Activated T-cell treated with anti-CD3 and anti-CD28 coated beads, Interleukin-2, amount 50 U/mL, for 24 hours (primary cell): Measurements from ENCODE around the gene MTUS2.

Source experiments
- DNase-seq: peaks from one replicate; pipeline ENCODE4 v3.0.0-alpha.2; 2020
- H3K27ac Mint-ChIP-seq: 2 replicates; pipeline ENCODE4 v1.8.0; 2020; ENCODE audit warnings: mild to moderate bottlenecking, mixed read lengths
- H3K27me3 Mint-ChIP-seq: 2 replicates; pipeline ENCODE4 v1.8.0; 2020; ENCODE audit warnings: mixed read lengths
- H3K36me3 Mint-ChIP-seq: 2 replicates; pipeline ENCODE4 v1.8.0; 2020; ENCODE audit warnings: low read depth, mixed read lengths
- H3K4me1 Mint-ChIP-seq: 2 replicates; pipeline ENCODE4 v1.8.0; 2020; ENCODE audit warnings: low read depth, mixed read lengths
- H3K4me3 Mint-ChIP-seq: 2 replicates; pipeline ENCODE4 v1.8.0; 2020; ENCODE audit warnings: mild to moderate bottlenecking, moderate library complexity, mixed read lengths
- H3K9me3 Mint-ChIP-seq: 2 replicates; pipeline ENCODE4 v1.8.0; 2020; ENCODE audit warnings: mixed read lengths

Gene MTUS2

DNA sequence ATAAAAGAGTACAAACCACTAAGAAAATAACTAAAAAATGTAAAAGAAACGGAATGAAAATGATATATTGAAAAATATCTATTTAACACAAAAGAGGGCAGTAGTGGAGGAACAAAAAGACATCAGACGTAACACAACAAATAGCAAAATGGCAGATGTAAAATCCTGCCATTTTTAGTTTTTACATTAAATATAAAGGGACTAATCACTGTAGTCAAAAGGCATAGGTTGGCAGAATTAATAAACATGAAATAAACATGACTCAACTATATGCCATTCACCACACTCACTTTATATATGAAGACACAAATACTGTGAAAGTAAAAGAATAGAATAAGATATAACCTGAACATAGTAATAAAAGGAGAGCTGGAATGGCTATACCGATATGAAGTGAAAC lies 11.0 kb downstream of the MTUS2 start:
- H3K4me3 Mint-ChIP-seq: no peak overlapping the region
- H3K9me3 Mint-ChIP-seq: peaks cover 25% of the 10 kb centered on the region
- no peak overlapping the region for H3K27ac Mint-ChIP-seq
- no peaks in the 10 kb centered on the region for H3K36me3 Mint-ChIP-seq
- H3K27me3 Mint-ChIP-seq: peaks cover 4% of the 10 kb centered on the region
- H3K4me1 Mint-ChIP-seq: no peaks in the 10 kb centered on the region
- DNase-seq: no peak

GRCh38 chr13:28837111-28837510 lies 17.0 kb downstream of the MTUS2 start:
- Mint-ChIP-seq H3K27ac (no peak overlapping the region), H3K9me3 (no peaks in the 10 kb centered on the region), H3K4me3 (no peak overlapping the region), H3K4me1 (no peaks in the 10 kb centered on the region), H3K36me3 (no peaks in the 10 kb centered on the region), H3K27me3 (peaks cover 10% of the 10 kb centered on the region)
- no peak for DNase-seq

- H3K27ac Mint-ChIP-seq: no peak overlapping the region
- H3K4me1 Mint-ChIP-seq: no peaks in the 10 kb centered on the region
- H3K27me3 Mint-ChIP-seq: peaks cover 8% of the 10 kb centered on the region
- no peak overlapping the region for H3K4me3 Mint-ChIP-seq
- no peak for DNase-seq
- H3K36me3 Mint-ChIP-seq: no peaks in the 10 kb centered on the region
- H3K9me3 Mint-ChIP-seq: no peaks in the 10 kb centered on the region
Observed at GRCh38 chr13:28843639-28844038, 23.5 kb downstream of the MTUS2 start.

GRCh38 chr13:28849441-28849840 lies 29.3 kb downstream of the MTUS2 start:
- Mint-ChIP-seq H3K27me3 (peaks cover 2% of the 10 kb centered on the region), H3K36me3 (no peaks in the 10 kb centered on the region), H3K4me1 (no peaks in the 10 kb centered on the region), H3K27ac (no peak overlapping the region), H3K9me3 (no peaks in the 10 kb centered on the region), H3K4me3 (no peak overlapping the region)
- no peak for DNase-seq

GRCh38 chr13:28850226-28850625 lies 30.1 kb downstream of the MTUS2 start:
- Mint-ChIP-seq H3K27ac (no peak overlapping the region), H3K9me3 (no peaks in the 10 kb centered on the region), H3K4me3 (no peak overlapping the region), H3K36me3 (no peaks in the 10 kb centered on the region), H3K27me3 (peaks cover under 1% of the 10 kb centered on the region), H3K4me1 (no peaks in the 10 kb centered on the region)
- DNase-seq: no peak

- no peak for DNase-seq
- Mint-ChIP-seq H3K36me3 (no peaks in the 10 kb centered on the region), H3K27me3 (no peaks in the 10 kb centered on the region), H3K4me3 (no peak overlapping the region), H3K27ac (no peak overlapping the region), H3K4me1 (no peaks in the 10 kb centered on the region), H3K9me3 (no peaks in the 10 kb centered on the region)
Observed at GRCh38 chr13:28851422-28851821, 31.3 kb downstream of the MTUS2 start.

DNA sequence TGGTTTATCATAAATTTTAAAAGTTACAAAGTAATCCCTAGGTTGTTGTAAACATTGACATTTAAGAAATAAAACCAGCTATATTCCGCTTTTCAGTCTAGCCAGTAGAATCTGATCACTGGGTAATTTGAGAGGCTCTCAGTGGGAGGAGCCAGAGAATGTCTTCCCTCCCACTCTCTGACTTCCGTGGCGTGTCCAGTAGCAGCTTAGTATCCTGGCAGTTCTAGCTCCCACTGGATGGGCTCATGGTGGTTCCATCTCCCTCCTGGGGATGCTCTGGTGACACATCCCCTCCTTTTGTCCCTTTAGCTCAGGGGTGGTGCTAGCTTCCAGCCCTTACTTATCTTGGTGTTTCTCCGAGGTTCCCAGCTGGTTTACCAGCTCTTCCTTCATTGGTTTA lies 34.5 kb downstream of the MTUS2 start:
- Mint-ChIP-seq H3K36me3 (no peaks in the 10 kb centered on the region), H3K4me1 (no peaks in the 10 kb centered on the region), H3K9me3 (no peaks in the 10 kb centered on the region), H3K4me3 (no peak overlapping the region), H3K27me3 (no peaks in the 10 kb centered on the region), H3K27ac (no peak overlapping the region)
- DNase-seq: no peak

- H3K27ac Mint-ChIP-seq: no peak overlapping the region
- no peaks in the 10 kb centered on the region for H3K4me1 Mint-ChIP-seq
- no peaks in the 10 kb centered on the region for H3K27me3 Mint-ChIP-seq
- no peak overlapping the region for H3K4me3 Mint-ChIP-seq
- H3K36me3 Mint-ChIP-seq: no peaks in the 10 kb centered on the region
- no peak for DNase-seq
- H3K9me3 Mint-ChIP-seq: no peaks in the 10 kb centered on the region
Observed at GRCh38 chr13:28856287-28856686, 36.1 kb downstream of the MTUS2 start.

DNA sequence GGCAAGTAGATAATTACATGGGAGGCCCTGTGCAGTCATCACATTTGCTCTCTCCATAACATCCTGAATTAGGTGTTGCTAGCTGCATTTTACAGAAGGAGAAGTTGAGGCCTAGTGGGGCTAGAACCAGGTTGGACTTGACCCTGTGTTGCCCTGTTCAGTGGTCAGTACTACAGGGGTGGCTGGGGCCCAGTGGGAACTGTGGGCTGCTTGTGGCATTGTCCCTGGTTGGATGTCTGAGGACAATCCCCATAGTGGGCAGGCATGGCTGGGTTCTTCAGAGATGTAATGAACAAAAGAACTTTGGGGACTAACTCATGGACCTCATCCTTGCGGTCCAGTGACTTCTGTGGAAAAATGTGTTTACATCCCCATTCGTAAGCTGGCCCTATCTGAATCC lies 38.9 kb downstream of the MTUS2 start:
- no peak for DNase-seq
- Mint-ChIP-seq H3K27me3 (peaks cover 2% of the 10 kb centered on the region), H3K36me3 (no peaks in the 10 kb centered on the region), H3K4me1 (no peaks in the 10 kb centered on the region), H3K9me3 (no peaks in the 10 kb centered on the region), H3K4me3 (no peak overlapping the region), H3K27ac (no peak overlapping the region)

- no peak overlapping the region for H3K4me3 Mint-ChIP-seq
- no peaks in the 10 kb centered on the region for H3K36me3 Mint-ChIP-seq
Observed at GRCh38 chr13:28859717-28860116, 39.6 kb downstream of the MTUS2 start.

GRCh38 chr13:28864544-28864943 lies 44.4 kb downstream of the MTUS2 start:
- no peak for DNase-seq
- H3K27me3 Mint-ChIP-seq: peaks cover 8% of the 10 kb centered on the region
- no peaks in the 10 kb centered on the region for H3K4me1 Mint-ChIP-seq
- no peaks in the 10 kb centered on the region for H3K36me3 Mint-ChIP-seq
- no peak overlapping the region for H3K4me3 Mint-ChIP-seq
- no peaks in the 10 kb centered on the region for H3K9me3 Mint-ChIP-seq
- H3K27ac Mint-ChIP-seq: no peak overlapping the region

More at GRCh38 chr13:28859717-28860116, 39.6 kb downstream of the MTUS2 start:
- Mint-ChIP-seq H3K9me3 (no peaks in the 10 kb centered on the region), H3K4me1 (no peaks in the 10 kb centered on the region), H3K27ac (no peak overlapping the region), H3K27me3 (peaks cover 2% of the 10 kb centered on the region)
- DNase-seq: no peak

GRCh38 chr13:28865149-28865744 lies 45.1 kb downstream of the MTUS2 start:
- Mint-ChIP-seq H3K27me3 (peaks cover 8% of the 10 kb centered on the region), H3K36me3 (no peaks in the 10 kb centered on the region), H3K9me3 (no peaks in the 10 kb centered on the region), H3K27ac (no peak overlapping the region), H3K4me3 (no peak overlapping the region), H3K4me1 (no peaks in the 10 kb centered on the region)
- DNase-seq: no peak

GRCh38 chr13:28865951-28866350 lies 45.8 kb downstream of the MTUS2 start:
- no peaks in the 10 kb centered on the region for H3K36me3 Mint-ChIP-seq
- no peak for DNase-seq
- H3K4me3 Mint-ChIP-seq: no peak overlapping the region
- H3K9me3 Mint-ChIP-seq: no peaks in the 10 kb centered on the region
- H3K27me3 Mint-ChIP-seq: peaks cover 8% of the 10 kb centered on the region
- H3K27ac Mint-ChIP-seq: no peak overlapping the region
- H3K4me1 Mint-ChIP-seq: no peaks in the 10 kb centered on the region

- DNase-seq: no peak
- peaks cover 6% of the 10 kb centered on the region for H3K27me3 Mint-ChIP-seq
- no peak overlapping the region for H3K4me3 Mint-ChIP-seq
- no peaks in the 10 kb centered on the region for H3K4me1 Mint-ChIP-seq
- H3K9me3 Mint-ChIP-seq: no peaks in the 10 kb centered on the region
- H3K36me3 Mint-ChIP-seq: no peaks in the 10 kb centered on the region
- no peak overlapping the region for H3K27ac Mint-ChIP-seq
Observed at GRCh38 chr13:28866932-28867331, 46.8 kb downstream of the MTUS2 start.

- no peaks in the 10 kb centered on the region for H3K36me3 Mint-ChIP-seq
- no peak overlapping the region for H3K27ac Mint-ChIP-seq
- DNase-seq: no peak
- no peak overlapping the region for H3K4me3 Mint-ChIP-seq
- H3K27me3 Mint-ChIP-seq: peaks cover 6% of the 10 kb centered on the region
- H3K9me3 Mint-ChIP-seq: peaks cover 3% of the 10 kb centered on the region
- no peaks in the 10 kb centered on the region for H3K4me1 Mint-ChIP-seq
Observed at GRCh38 chr13:28867564-28867963, 47.4 kb downstream of the MTUS2 start.
